HCT116 (cell line): ENCODE measurements around the gene SNX15. TPM values are rescaled to one million over a fixed set of nuclear protein-coding genes. Genes with fewer than 3 reads are reported as not detected.

Experiments
- ATAC-seq: fragments of 200-7000 bp; cut with Tn5 transposase; 2 replicates; pipeline ENCODE4 v1.9.1; 2020; ENCODE audit warnings: mild to moderate bottlenecking, moderate library complexity
- BruUV-seq: library from RNA; stranded (reverse); fragments of 400-500 nt; replicated peaks from 2 replicates; lab custom pipeline; 2021; lab: Mats Ljungman, UMichigan
- CTCF ChIA-PET: fragments of 300-600 bp; sonication (Branson Sonifier 250); formaldehyde crosslinking; loops from one replicate; lab custom pipeline; 2021; ENCODE audit warnings: antibody characterized with exemption; lab: Charles Lee
- POLR2A ChIA-PET: fragments of 300-600, 350-600 bp; sonication (Branson Sonifier 250); formaldehyde crosslinking; loops from one replicate; lab custom pipeline; 2021; ENCODE audit warnings: antibody characterized with exemption; lab: Charles Lee
- RAD21 ChIA-PET, 2 experiments: fragments of 300-600 bp; sonication (Branson Sonifier 250); formaldehyde crosslinking; loops; one replicate each; lab custom pipeline; 2023; ENCODE audit warnings: low total read pairs in 2 of 2; ENCODE audit not compliant: uncharacterized antibody in 2 of 2, unreplicated experiment in 2 of 2, low non-redundant PET in 1 of 2; lab: Charles Lee
- DNase-seq: peaks from one replicate; pipeline ENCODE4 v3.0.0-alpha.2; 2010; ENCODE audit warnings: low read depth, low spot score
- H2AFZ ChIP-seq: fragments of 200-600 bp; shearing (Covaris generic), sonication (generic); 2 replicates; pipeline ENCODE4 v1.6.1; 2017; ENCODE audit warnings: low read depth, mixed run types, mixed read lengths, antibody characterized with exemption, low read length; ENCODE audit not compliant: poor library complexity, severe bottlenecking
- H3K27ac ChIP-seq: 2 replicates; pipeline ENCODE4 v1.5.1; 2012; ENCODE audit warnings: low read depth, low read length
- H3K27me3 ChIP-seq: fragments of 200-600 bp; sonication (generic); 2 replicates; pipeline ENCODE4 v1.6.1; 2016; ENCODE audit warnings: mixed run types, low read length, mixed read lengths; ENCODE audit not compliant: insufficient read depth
- H3K36me3 ChIP-seq, 2 experiments: fragments of 200-500 bp in 1 of 2; fragments of 200-600 bp in 1 of 2; sonication (Bioruptor generic) in 1 of 2; sonication (generic) in 1 of 2; 2 replicates each; pipeline versions ENCODE4 v1.5.1 to v1.6.1; 2014 to 2016; ENCODE audit warnings: low read length in 2 of 2, inconsistent platforms in 1 of 2, mixed read lengths in 1 of 2, mixed run types in 1 of 2; ENCODE audit not compliant: insufficient read depth in 2 of 2, control insufficient read depth in 1 of 2
- H3K4me1 ChIP-seq, 2 experiments: fragments of 200-600 bp in 1 of 2; sonication (generic) in 1 of 2; 2 replicates each; pipeline versions ENCODE4 v1.5.1 to v1.6.1; 2012 to 2017; ENCODE audit warnings: low read length in 2 of 2, inconsistent platforms in 1 of 2, mild to moderate bottlenecking in 1 of 2, mixed read lengths in 1 of 2, mixed run types in 1 of 2, moderate library complexity in 1 of 2; ENCODE audit not compliant: insufficient read depth in 2 of 2, control insufficient read depth in 1 of 2
- H3K4me2 ChIP-seq: fragments of 200-600 bp; sonication (generic); 2 replicates; pipeline ENCODE4 v1.6.1; 2017; ENCODE audit warnings: mixed run types, low read length, mixed read lengths
- H3K4me3 ChIP-seq, 2 experiments: fragments of 200-600 bp in 1 of 2; sonication (generic) in 1 of 2; replicated peaks in 1 of 2; 2 replicates each; pipeline ENCODE4 v1.5.1; 2011 to 2016; ENCODE audit warnings: low read length in 2 of 2, control low read depth in 1 of 2, low read depth in 1 of 2, mild to moderate bottlenecking in 1 of 2, mixed read lengths in 1 of 2, mixed run types in 1 of 2
- H3K79me2 ChIP-seq: fragments of 200-600 bp; sonication (generic); 2 replicates; pipeline ENCODE4 v1.6.1; 2017; ENCODE audit warnings: mild to moderate bottlenecking, mixed run types, low read length, moderate library complexity, mixed read lengths; ENCODE audit not compliant: insufficient read depth
- H3K9ac ChIP-seq: fragments of 200-600 bp; sonication (generic); 2 replicates; pipeline ENCODE4 v1.6.1; 2016; ENCODE audit warnings: low read length, mixed read lengths
- H3K9me2 ChIP-seq: fragments of 200-600 bp; sonication (generic), shearing (Covaris generic); 2 replicates; pipeline ENCODE4 v1.6.1; 2017; ENCODE audit warnings: mixed run types, mild to moderate bottlenecking, moderate library complexity; ENCODE audit not compliant: insufficient read depth
- H3K9me3 ChIP-seq, 2 experiments: fragments of 200-500 bp in 1 of 2; fragments of 200-600 bp in 1 of 2; sonication (Bioruptor generic) in 1 of 2; sonication (generic) in 1 of 2; 2 replicates each; pipeline ENCODE4 v1.6.1; 2014 to 2017; ENCODE audit warnings: low read length in 2 of 2, mixed read lengths in 2 of 2, inconsistent platforms in 1 of 2, low read depth in 1 of 2, mild to moderate bottlenecking in 1 of 2, mixed run types in 1 of 2, moderate library complexity in 1 of 2; ENCODE audit not compliant: control insufficient read depth in 1 of 2, insufficient read depth in 1 of 2
- H4K20me1 ChIP-seq: fragments of 200-600 bp; sonication (generic), shearing (Covaris generic); 2 replicates; pipeline ENCODE4 v1.6.1; 2017; ENCODE audit warnings: mixed run types, mild to moderate bottlenecking, moderate library complexity; ENCODE audit not compliant: insufficient read depth
- ATF3 ChIP-seq: IDR thresholded peaks from 2 replicates; pipeline ENCODE4 v1.6.1; 2012
- CEBPB ChIP-seq: IDR thresholded peaks from 2 replicates; pipeline ENCODE4 v1.6.1; 2012; ENCODE audit warnings: low read depth
- EGR1 ChIP-seq: IDR thresholded peaks from 2 replicates; pipeline ENCODE4 v1.6.1; 2012; ENCODE audit warnings: low read depth
- ELF1 ChIP-seq: IDR thresholded peaks from 2 replicates; pipeline ENCODE4 v1.6.1; 2012; ENCODE audit warnings: low read depth, borderline replicate concordance
- EZH2phosphoT487 ChIP-seq: fragments of 200-600 bp; IDR thresholded peaks from 2 replicates; pipeline ENCODE4 v1.6.1; 2018; ENCODE audit warnings: antibody characterized with exemption, borderline replicate concordance
- JUND ChIP-seq: IDR thresholded peaks from 2 replicates; pipeline ENCODE4 v1.6.1; 2012
- MAX ChIP-seq: IDR thresholded peaks from 2 replicates; pipeline ENCODE4 v1.6.1; 2012
- POLR2A ChIP-seq: IDR thresholded peaks from 2 replicates; pipeline ENCODE4 v1.7.0; 2011; ENCODE audit warnings: borderline replicate concordance; ENCODE audit not compliant: insufficient read depth, insufficient read length; ENCODE audit errors: extremely low read depth
- POLR2AphosphoS5 ChIP-seq: IDR thresholded peaks from 2 replicates; pipeline ENCODE4 v1.6.1; 2011; ENCODE audit warnings: mild to moderate bottlenecking, low read depth, low read length, moderate library complexity
- RAD21 ChIP-seq: IDR thresholded peaks from 2 replicates; pipeline ENCODE4 v1.6.1; 2012; ENCODE audit warnings: low read depth, mild to moderate bottlenecking
- SIN3A ChIP-seq: IDR thresholded peaks from 2 replicates; pipeline ENCODE4 v1.6.1; 2012; ENCODE audit warnings: low read depth
- SP1 ChIP-seq: IDR thresholded peaks from 2 replicates; pipeline ENCODE4 v1.6.1; 2012; ENCODE audit warnings: low read depth
- ZFX ChIP-seq: fragments of 450-650 bp; IDR thresholded peaks from 2 replicates; pipeline ENCODE4 v1.6.1; 2017
- ZNF274 ChIP-seq: fragments of 200-500 bp; sonication (Bioruptor generic); IDR thresholded peaks from 2 replicates; pipeline ENCODE4 v1.6.1; 2014; ENCODE audit warnings: mild to moderate bottlenecking, low read depth, low read length, inconsistent platforms
- intact Hi-C: fragments of 100-400 bp; cut with micrococcal nuclease; formaldehyde crosslinking; loops from 2 replicates; pipeline ENCODE4 v1.10.0; 2022
- total RNA-seq: library from RNA; stranded (reverse); gene quantifications from one replicate; pipeline ENCODE4 v1.2.1, GENCODE V29; 2021; ENCODE audit not compliant: unreplicated experiment
- TF ChIP-seq, protein P1 (sequence below), 3 experiments: fragments of 200-600 bp in 1 of 3; sonication (generic) in 1 of 3; IDR thresholded peaks in 2 of 3; conservative IDR thresholded peaks in 1 of 3; 2 replicates each; pipeline ENCODE4 v1.5.1; 2012 to 2017; ENCODE audit warnings: low read depth in 2 of 3, low read length in 2 of 3, antibody characterized with exemption in 1 of 3, borderline replicate concordance in 1 of 3, control low read depth in 1 of 3, mild to moderate bottlenecking in 1 of 3, mixed read lengths in 1 of 3, mixed run types in 1 of 3, moderate library complexity in 1 of 3; ENCODE audit not compliant: insufficient read depth in 1 of 3
- TF ChIP-seq, protein P2 (sequence below): IDR thresholded peaks from 2 replicates; pipeline ENCODE4 v1.6.1; 2012; ENCODE audit warnings: low read depth

SNX15 gene
- total RNA-seq, 1 experiment from 2014 or later = 16.8 TPM

DNA sequence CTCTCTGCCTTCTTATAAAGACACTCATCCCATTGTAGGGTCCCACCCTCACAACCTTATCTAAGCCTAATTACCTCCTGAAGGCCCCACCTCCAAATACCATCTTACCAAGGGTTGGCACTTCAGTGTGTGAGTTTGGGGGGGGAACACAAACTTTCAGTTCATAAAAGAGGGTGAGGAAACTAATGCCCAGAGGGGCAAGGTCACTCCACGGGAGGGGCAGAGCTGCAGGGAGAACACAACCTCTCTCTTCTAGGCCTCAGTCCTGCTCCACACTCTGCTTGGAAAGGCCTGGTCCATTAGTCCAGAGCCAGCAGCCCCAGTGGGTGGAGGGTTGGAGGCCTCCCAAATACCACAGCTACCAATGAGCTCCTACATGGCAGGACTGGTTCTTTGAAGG lies 27.8 kb upstream of the SNX15 start:
- no TSS peak for BruUV-seq
- intact Hi-C loops = loop anchor here (5.0 kb wide), 1 partner anchor 152 kb away; no protein-coding TSS in a partner anchor
- H2AFZ ChIP-seq = no peak overlapping the region
- H4K20me1 ChIP-seq = no peaks in the 10 kb centered on the region
- H3K9ac ChIP-seq = no peak overlapping the region
- H3K36me3 ChIP-seq = no peaks in the 10 kb centered on the region
- ATAC-seq (no peak), DNase-seq (no peak)
- POLR2A ChIA-PET = no interaction called here
- no peaks in the 10 kb centered on the region for H3K9me2 ChIP-seq
- CTCF ChIA-PET = interaction anchor here (0.9 kb wide), 1 partner anchor 15 kb away, joined by 3 read pairs; the partner anchor contains the start of gene ARL2
- no peaks in the 10 kb centered on the region for H3K9me3 ChIP-seq
- no peak overlapping the region for H3K27ac ChIP-seq
- H3K79me2 ChIP-seq = no peaks in the 10 kb centered on the region
- H3K4me2 ChIP-seq = no peak overlapping the region
- TF ChIP-seq EGR1 = no peak
- TF ChIP-seq ZNF274 = no peak
- no peak for TF ChIP-seq ATF3
- no peak for TF ChIP-seq MAX
- TF ChIP-seq EZH2phosphoT487 = no peak
- TF ChIP-seq SP1 = no peak
- TF ChIP-seq RAD21 = no peak
- TF ChIP-seq POLR2AphosphoS5 = no peak
- TF ChIP-seq JUND = no peak
- TF ChIP-seq, protein P1, sequence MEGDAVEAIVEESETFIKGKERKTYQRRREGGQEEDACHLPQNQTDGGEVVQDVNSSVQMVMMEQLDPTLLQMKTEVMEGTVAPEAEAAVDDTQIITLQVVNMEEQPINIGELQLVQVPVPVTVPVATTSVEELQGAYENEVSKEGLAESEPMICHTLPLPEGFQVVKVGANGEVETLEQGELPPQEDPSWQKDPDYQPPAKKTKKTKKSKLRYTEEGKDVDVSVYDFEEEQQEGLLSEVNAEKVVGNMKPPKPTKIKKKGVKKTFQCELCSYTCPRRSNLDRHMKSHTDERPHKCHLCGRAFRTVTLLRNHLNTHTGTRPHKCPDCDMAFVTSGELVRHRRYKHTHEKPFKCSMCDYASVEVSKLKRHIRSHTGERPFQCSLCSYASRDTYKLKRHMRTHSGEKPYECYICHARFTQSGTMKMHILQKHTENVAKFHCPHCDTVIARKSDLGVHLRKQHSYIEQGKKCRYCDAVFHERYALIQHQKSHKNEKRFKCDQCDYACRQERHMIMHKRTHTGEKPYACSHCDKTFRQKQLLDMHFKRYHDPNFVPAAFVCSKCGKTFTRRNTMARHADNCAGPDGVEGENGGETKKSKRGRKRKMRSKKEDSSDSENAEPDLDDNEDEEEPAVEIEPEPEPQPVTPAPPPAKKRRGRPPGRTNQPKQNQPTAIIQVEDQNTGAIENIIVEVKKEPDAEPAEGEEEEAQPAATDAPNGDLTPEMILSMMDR (IDR thresholded peaks at IDR 0.05 in 2 of 3, conservative IDR thresholded peaks at IDR 0.05 in 1 of 3; ENCODE audit: borderline replicate concordance in 1 of 3, insufficient read depth in 1 of 3, low read depth in 2 of 3, low read length in 2 of 3) = no peak
- TF ChIP-seq ELF1 = no peak
- no peak for TF ChIP-seq POLR2A
- TF ChIP-seq, protein P2, sequence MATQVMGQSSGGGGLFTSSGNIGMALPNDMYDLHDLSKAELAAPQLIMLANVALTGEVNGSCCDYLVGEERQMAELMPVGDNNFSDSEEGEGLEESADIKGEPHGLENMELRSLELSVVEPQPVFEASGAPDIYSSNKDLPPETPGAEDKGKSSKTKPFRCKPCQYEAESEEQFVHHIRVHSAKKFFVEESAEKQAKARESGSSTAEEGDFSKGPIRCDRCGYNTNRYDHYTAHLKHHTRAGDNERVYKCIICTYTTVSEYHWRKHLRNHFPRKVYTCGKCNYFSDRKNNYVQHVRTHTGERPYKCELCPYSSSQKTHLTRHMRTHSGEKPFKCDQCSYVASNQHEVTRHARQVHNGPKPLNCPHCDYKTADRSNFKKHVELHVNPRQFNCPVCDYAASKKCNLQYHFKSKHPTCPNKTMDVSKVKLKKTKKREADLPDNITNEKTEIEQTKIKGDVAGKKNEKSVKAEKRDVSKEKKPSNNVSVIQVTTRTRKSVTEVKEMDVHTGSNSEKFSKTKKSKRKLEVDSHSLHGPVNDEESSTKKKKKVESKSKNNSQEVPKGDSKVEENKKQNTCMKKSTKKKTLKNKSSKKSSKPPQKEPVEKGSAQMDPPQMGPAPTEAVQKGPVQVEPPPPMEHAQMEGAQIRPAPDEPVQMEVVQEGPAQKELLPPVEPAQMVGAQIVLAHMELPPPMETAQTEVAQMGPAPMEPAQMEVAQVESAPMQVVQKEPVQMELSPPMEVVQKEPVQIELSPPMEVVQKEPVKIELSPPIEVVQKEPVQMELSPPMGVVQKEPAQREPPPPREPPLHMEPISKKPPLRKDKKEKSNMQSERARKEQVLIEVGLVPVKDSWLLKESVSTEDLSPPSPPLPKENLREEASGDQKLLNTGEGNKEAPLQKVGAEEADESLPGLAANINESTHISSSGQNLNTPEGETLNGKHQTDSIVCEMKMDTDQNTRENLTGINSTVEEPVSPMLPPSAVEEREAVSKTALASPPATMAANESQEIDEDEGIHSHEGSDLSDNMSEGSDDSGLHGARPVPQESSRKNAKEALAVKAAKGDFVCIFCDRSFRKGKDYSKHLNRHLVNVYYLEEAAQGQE = no peak
- no peak for TF ChIP-seq SIN3A
- no peak for TF ChIP-seq CEBPB
- no peak for TF ChIP-seq ZFX
- H3K4me3 ChIP-seq = no peak overlapping the region
- H3K4me1 ChIP-seq = peaks cover 13 to 40% of the 10 kb centered on the region in 2 experiments; a peak in 3 of 4 replicates
- RAD21 ChIA-PET = no interaction called here
- H3K27me3 ChIP-seq = no peaks in the 10 kb centered on the region
